ENCODE measurements around the gene MRPL49.
A peak's percentile ranks its signal among the peaks of the same experiment; 100 is the strongest.

GRCh38 chr11:65112546-65113360, 9.4 kb upstream of the MRPL49 start:
- peak; percentile 81 to 96 (median 93) for TF ChIP-seq CTCF (IDR thresholded peaks at IDR 0.05)
- TF ChIP-seq POLR2A (IDR thresholded peaks at IDR 0.05): no peak
- no peak for TF ChIP-seq EP300 (IDR thresholded peaks at IDR 0.05; ENCODE audit: low read depth)
- TF ChIP-seq POLR2AphosphoS5 (IDR thresholded peaks at IDR 0.05): peak in 2 of 3 donors; percentile 66 to 75
